Fibroblast of the conjunctiva (primary cell): ENCODE measurements around the gene CPXM2.

Source experiments
- DNase-seq: peaks from one replicate; pipeline ENCODE4 v3.0.0-alpha.2; 2010; ENCODE audit warnings: low read depth

CPXM2 gene

DNA sequence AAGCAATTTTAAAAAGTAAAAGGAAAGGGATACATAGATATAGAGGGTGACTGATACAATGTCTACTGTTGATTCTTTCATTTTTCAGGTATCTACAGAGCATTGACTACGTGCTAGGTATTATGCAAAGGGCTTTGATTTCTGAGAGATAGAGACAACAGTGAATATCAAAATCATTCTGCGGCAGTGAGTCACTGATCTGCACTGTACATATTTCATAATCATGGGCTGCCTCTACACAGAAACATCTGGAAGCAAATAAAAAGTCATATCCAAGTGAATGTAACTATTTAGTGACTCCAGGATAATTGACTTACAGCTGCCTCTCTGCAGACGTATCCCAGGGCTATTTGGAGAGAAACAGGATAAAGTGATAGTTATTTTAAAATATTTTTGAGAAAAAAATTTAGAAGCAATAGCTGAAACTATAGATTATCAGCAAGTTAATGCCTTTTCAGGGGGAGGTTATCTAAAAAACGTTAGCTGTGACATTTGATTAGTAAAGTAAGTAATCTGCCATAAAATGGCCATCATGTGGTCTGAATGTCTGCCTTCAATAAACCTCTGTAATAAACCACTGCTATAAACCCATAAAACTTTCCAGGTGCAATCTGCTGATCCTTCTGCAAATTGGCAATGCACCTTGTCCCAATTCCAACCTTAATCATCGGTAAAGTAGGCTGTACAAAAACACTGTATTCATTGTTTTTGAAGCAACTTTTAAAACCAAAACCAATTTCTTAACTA, 43.7 kb downstream of the CPXM2 start:
- peak; percentile 13 for DNase-seq

DNA sequence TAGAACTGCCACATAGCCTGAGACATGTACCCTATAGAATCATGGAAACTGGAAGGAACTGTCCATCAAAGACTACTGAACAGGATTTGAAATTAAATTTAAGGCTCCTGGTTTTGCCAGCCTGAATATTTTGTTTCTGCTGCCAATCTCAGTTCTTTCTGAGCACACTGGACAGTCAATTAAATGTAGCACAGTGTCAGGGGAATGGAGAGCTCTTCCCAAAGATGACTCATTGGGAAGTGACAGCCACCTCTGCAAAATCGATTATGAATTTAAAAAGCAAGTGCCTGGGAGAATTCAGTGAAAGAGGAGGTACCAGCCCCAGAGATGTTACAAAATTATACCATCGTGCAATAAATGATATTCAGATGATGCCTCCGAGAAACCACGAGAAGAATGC, 47.8 kb downstream of the CPXM2 start:
- no peak for DNase-seq

DNA sequence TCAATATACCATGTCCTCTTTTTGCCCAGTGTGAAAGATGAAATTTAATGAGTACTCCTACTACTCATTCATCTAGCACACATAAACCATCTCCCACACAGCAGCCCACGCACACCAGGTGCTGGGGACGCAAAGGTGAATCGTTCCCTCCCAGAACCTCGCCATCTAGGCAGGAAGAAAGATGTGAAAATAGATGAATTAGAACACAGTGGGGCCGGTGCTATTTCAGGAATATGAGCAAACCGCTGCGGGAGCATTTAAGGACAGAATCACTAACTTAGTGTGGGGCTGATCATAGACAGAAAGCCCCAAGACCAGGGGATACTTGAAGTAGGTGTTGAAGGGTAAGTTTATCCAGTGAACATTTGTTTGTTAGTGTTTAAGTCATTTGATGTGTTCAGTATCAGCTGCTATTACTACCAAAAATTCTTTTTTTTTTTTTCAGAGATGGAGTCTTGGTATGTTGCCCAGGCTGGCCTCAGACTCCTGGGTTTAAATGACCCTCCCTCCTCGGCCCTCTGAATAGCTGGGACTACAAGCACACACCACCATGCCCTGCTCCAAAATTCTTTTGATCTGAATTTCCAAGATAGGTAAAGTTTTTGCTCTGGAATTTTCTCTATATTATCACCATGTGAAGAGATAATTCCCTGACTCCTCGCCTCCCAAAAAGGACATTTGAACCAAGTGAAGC, 48.8 kb downstream of the CPXM2 start:
- DNase-seq, result no peak

DNA sequence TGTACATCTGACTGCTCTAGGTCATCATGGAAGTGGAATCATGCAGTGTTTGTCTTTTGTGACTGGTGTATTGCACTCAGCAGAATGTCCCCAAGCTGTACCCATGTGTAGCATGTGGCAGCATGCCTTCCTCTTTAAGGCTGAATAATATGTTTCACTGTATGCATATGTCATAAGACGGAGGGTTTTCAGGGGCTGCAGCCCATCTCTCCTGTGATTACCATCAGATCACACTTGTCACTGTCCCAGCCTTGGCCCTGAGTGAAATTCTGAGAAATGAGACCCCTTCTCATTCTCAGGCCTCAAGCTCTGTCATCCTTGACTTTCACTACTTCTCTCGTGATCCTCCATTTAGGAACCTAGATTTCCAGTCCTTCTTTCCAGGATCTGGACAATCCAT, 50.0 kb downstream of the CPXM2 start:
- DNase-seq, result no peak

GRCh38 chr10:123841115-123841514, 50.5 kb downstream of the CPXM2 start:
- no peak for DNase-seq

- DNase-seq, result no peak
Measured at GRCh38 chr10:123840714-123841113, 50.9 kb downstream of the CPXM2 start.

DNA sequence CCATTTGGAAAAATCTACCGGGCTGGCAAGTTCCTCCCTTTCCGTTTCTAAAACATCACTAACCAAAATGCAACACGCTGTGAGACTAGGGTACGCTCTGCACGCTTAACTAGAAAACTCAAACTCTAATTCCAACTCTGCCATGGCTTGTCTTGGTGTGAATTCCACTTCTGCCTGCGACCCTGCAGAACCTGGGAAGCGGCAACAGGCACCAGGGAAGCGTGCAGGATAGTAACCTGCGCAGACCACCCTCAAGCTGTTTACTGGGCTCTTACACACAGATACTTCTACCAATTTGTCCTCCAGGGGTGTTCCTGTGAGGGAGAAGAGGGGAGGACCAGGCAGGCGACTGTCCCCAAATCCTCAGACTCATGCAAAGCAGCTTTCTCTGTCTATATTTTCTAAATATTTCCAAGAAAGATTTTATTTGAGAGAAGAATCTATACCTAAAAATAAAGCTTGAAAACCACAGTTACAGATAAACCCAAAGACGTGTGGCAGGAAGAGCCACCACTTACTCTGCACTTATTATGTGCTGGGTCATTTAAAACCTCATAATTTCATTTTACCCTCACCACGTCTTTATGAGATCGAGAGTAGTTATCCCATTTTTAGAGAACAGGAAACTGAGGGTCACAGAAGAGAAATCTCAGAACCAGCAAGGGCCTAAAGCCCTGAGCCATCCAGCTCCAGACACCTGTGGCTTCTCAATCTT, 52.9 kb downstream of the CPXM2 start:
- no peak for DNase-seq

- DNase-seq, result no peak
Measured at GRCh38 chr10:123837756-123838155, 53.9 kb downstream of the CPXM2 start.

- no peak for DNase-seq
Measured at GRCh38 chr10:123836418-123837145, 55.0 kb downstream of the CPXM2 start.

GRCh38 chr10:123835575-123835974, 56.0 kb downstream of the CPXM2 start:
- no peak for DNase-seq

- no peak for DNase-seq
Measured at GRCh38 chr10:123833170-123833850, 58.3 kb downstream of the CPXM2 start.

- no peak for DNase-seq
Measured at GRCh38 chr10:123831259-123831658, 60.3 kb downstream of the CPXM2 start.

GRCh38 chr10:123821136-123821535, 70.5 kb downstream of the CPXM2 start:
- DNase-seq, result no peak

DNA sequence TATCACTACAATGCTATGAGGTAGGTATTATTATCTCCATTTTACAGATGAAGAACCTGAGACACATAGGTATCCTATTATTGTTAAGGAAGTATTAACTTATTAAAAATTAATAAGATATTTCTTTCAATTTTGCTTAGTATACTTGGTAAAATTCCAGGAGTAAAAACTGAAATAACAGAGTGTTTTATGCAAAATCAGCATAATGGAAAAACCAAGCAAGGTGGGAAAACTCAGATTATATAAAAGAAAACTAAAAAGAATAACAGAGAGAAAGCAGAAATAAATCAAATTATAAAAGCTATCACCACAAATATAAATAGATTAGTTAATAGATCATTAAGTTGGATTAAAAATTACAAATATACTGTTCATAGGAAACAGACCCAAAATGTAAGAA, 82.0 kb downstream of the CPXM2 start:
- no peak for DNase-seq

GRCh38 chr10:123808906-123809305, 82.7 kb downstream of the CPXM2 start:
- peak; percentile 70 for DNase-seq

DNA sequence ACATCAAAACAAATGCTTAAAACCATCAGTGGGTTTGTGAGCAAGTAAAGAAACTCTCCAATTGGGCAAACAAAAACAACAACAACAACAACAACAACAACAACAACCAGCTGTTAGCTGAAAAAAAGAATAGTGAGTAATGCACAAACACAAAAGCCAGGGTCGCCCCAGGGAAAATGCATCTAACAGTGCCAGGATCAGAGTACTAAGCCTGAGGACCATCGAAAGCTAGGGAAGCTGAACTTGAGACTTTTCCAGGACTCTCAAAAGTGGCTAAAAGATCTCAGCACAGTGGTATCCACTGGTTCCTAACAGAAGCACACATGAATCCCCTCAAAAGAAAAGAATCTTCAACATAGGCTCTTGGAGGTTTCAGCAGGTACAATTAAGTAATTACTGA, 83.3 kb downstream of the CPXM2 start:
- DNase-seq, result no peak

- no peak for DNase-seq
Measured at GRCh38 chr10:123807444-123808035, 84.1 kb downstream of the CPXM2 start.

- peak; percentile 22 for DNase-seq
Measured at GRCh38 chr10:123804716-123805115, 86.9 kb downstream of the CPXM2 start.

- no peak for DNase-seq
Measured at GRCh38 chr10:123800821-123801220, 90.8 kb downstream of the CPXM2 start.

- no peak for DNase-seq
Measured at GRCh38 chr10:123800289-123800688, 91.3 kb downstream of the CPXM2 start.

- DNase-seq, result no peak
Measured at GRCh38 chr10:123798856-123799255, 92.8 kb downstream of the CPXM2 start.
